GM18507 (cell line): ENCODE measurements around the gene NOX3.
"Not testable (repeated sequence)": the region's sequence is repeated elsewhere in the genome, so short reads cannot be mapped to it uniquely, and the experiment has no call there.

Experiments
- DNase-seq: peaks from one replicate; pipeline ENCODE4 v3.0.0; 2011; ENCODE audit warnings: low read depth; ENCODE audit not compliant: insufficient read length; ENCODE audit errors: extremely low spot score
- FAIRE-seq: peaks from 2 replicates; lab custom pipeline; 2011; peaks lifted over from hg19 to GRCh38; lab: Jason Lieb, UNC

NOX3 gene

DNA sequence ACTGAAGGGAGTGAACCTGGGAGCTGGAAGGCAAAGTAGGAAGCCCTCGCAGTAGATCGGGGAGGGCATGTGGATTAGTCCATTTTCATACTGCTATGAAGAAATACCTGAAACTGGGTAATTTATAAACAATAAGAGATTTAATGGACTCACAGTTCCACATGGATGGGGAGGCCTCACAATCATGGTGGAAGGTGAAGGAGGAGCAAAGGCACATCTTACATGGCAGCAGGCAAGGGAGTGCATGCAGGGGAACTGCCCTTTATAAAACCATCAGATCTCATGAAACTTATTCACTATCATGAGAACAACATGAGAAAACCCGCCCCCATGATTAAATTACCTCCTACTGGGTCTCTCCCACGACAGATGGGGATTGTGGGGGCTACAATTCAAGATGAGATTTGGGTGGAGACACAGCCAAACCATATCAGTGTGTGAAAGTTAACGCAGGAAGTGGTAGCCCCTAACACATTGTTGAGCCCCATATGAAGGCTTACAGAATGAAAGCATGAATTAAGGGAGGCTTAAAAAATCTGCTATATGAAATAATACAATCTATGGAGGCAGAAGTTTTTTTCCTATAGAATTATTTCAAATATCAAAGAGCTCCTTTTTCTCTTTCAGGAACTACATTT, 15.5 kb upstream of the NOX3 start:
- FAIRE-seq = not testable (repeated sequence)

DNA sequence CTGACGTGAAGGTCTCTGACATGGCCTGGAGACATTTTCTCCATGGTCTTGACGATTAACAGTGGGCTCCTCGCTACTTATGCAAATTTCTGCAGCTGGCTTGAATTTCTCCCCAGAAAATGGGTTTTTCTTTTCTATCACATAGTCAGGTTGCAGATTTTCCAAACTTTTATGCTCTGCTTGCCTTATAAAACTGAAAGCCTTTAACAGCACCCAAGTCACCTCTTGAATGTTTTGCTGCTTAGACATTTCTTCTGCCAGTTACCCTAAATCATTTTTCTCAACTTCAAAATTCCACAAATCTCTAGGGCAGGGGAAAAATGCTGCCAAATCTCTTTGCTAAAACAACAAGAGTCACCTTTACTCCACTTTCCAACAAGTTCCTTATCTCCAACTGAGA, 12.9 kb upstream of the NOX3 start:
- DNase-seq, FAIRE-seq: not testable (repeated sequence)

More for the DNA sequence above, 15.5 kb upstream of the NOX3 start:
- DNase-seq = not testable (repeated sequence)

DNA sequence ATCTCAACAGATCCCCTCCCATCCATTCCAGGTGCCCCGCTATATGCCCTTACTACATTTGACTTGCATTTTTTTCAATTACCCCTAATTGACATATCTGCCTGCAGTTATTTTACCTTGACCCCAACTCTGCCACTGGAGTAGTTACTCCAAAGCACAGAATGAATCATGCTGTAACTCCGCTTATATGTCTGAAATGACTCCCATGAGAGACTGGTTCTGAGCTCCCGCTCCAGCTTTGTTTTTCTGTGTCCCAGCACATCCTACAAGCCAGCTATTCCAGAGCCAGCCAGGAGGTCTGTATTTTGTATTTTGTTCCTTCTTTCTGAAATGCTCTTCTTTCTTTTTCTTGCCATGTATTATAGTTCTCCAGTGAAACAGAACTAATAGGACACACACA, 10.9 kb upstream of the NOX3 start:
- DNase-seq (no peak), FAIRE-seq (no peak)

DNA sequence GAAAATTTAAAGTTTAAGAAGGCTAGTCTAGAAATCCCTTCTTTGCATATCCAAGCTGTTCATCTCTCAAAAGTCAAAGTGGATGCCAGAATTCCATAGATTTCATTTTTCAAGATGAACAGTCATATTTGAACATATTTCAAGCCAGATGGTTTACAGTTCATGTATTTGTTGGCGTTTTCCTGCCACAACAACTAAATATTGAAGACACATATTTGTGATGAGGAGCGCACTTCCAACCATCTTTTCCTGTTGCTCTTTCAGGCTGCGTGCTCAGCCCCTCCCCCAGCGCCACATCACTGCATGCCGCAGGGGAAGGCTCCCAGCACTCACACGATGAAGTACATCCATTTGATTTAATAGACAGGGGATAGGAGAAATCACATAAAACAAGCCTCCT, 5.9 kb upstream of the NOX3 start:
- FAIRE-seq (no peak), DNase-seq (no peak)

DNA sequence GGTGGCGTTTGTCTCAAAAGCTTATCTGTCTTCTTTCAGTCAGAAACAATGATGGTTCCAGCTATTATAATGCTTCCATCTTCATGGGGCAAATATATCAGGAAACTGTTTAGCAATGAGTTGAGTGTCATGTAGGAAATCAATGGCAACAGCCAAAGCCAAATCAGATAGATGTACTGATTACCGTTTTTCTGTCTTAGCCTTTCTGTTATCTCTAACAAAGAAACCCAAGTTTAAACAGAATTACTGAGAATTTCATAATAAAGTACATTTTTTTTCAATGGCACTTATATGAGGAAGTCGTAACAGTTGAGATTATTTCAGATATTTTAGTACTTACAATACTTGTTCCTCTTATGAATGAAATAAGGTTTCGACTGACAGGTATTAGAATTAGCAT, 1.2 kb downstream of the NOX3 start:
- DNase-seq = no peak
- FAIRE-seq = no peak

DNA sequence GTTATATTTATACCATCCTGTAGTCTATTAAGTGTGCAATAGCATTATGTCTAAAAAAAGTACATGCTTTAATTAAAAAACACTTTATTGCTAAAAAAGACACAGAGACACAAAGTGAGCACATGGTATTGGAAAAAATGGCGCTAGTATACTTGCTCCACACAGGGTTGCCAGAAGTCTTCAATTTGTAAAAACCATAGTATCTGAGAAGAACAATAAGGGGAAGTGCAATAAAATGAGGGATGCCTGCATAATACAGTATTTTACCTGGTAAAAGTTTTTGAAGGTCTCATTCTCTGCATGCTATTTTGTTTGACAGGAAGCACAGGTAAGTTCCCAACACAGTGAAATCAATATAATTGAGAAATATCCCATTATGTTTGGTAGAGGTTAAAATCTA, 1.6 kb downstream of the NOX3 start:
- FAIRE-seq = no peak
- DNase-seq = no peak

DNA sequence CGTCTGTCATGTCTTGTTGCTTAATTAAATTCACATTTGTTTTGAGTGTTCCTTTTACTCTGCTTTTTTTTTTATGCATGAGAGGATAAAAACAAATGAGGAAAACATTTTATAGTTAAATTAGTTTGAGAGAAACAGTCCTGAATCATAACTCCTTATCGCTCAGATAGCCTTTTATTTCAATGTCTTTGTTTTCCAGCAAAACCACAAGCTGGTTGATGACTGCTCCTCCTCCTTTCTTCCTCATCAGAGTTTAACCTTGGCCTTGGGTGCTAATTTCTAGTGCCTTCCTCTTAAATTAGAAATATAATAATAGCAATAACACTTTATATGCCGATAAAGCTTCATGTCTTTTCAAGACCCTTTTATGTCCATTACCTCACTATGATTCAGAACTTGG, 3.1 kb downstream of the NOX3 start:
- no peak for FAIRE-seq
- DNase-seq = no peak

DNA sequence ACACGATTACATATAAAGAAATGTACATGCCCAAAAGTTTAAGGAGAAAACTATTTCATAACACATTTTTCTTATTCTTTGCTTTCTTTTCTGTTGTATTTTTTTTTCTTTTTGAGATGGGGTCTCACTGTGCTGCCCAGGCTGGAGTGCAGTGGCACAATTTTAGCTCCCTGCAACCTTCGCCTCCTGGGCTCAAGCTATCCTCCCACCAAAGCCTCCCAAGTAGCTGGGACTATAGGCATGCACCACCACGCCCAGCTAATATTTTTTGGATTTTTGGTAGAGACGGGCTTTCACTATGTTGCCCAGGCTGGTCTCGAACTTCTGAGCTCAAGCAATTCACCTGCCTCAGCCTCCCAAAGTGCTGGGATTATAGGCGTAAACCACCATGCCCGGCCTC, 4.1 kb downstream of the NOX3 start:
- FAIRE-seq, DNase-seq: not testable (repeated sequence)

DNA sequence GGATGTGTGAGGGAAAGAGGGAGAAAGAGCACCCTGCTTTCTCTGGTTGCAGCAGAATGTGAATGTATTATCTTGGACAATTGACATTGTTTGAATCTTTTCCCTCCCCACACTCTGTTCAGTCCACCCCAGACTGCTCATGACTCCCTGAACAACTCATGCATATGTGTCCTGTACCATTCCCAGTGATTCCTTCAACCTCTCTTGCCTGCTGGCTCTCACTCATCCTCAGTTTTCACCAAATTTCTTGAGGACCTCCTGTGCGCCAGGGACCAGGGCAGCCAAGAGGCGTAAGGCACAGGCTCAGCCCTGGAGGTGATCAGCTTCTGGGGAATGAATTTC, 5.4 kb downstream of the NOX3 start:
- no peak for DNase-seq
- no peak for FAIRE-seq

DNA sequence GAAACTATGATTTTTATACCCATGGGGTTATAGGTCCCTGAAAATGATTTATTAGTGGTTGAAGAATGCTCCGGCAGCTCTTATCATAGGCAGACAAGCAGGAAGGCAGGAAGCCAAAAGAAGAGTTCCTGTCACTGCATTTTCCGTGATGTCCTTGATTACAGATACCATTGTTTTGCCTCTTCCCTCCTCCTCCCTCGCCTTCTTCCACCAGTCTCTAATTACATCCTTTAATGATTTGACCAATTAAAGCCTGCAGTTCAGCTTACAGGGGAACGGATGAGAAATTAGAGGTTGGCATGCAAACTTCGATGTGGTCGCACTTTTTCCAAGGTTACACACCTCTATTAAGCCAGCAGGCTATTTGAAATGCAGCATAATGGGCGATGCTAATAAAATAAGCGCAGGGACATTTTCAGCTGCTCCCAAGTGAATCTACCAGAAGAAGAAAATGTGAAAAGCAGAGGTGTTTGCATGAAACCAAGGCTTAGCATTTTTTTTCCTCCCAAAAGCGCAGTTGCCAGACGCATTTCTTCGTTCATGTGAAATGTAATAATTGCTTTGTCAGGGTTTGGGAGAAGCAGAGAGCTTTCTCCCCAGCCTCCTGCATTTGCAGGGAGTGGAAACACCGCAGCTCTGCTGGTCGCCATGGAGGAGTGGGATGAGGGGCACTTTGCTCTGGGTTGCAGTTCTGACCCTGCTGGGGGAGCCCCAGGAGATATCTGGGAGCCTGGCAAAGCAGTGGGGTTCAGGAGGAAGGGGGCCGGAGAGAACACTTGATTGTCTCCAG, 6.0 kb downstream of the NOX3 start:
- DNase-seq = no peak
- no peak for FAIRE-seq

DNA sequence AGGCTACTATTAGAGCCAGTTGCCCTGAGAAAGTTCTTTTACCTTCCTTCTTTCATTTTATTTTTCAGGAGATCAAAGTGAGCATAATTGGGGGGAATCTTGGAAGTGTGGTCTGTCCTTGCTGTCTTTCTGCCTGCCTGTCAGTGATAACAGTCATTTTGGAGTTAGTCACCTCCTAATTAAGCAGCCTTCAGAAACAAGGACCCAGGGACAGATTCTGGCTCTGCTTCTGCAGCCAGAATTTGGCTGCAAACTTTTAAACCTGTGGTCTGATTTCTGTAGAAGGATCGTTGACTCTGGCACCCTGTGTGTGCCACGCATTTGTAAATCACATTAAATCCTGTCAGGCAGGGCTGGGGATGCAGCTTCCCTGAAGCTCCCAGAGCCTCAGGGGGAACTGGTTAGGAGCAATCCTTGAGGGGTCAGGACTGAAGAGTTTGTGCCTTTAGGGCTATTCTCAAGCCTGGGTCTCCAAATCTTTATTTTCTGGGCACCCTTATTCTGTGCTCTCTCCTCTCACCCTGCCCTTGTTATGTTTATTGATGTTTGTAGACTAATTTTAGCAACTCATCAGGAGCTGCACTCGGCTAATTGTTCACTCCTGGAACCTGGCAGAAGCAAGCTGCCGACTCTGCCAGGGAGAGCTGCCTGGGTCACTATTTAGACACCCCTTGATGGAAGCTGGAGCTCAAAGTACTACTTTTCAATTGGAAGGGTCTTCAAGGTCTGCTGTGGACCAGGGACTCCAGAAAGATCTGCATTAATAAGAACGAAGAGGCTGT, 6.8 kb downstream of the NOX3 start:
- no peak for DNase-seq
- FAIRE-seq = no peak

DNA sequence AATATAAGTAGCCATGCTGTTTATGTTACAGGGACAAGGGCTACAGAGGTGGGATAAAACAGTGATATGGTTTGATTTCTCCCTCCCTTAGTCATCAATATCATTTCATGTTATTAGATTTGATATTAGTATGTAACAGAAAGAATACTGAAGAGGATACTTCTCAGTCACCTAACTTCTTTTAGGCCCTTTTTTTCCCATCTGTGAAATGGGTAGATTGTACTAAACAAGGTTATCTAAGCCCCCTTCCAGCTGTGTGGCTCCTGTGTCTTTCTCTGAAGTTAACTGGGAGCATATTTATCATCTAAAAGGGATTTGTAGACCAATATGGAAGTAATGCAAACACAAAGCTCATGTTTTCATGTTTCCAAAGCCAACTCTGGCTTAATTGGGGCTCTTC, 7.7 kb downstream of the NOX3 start:
- DNase-seq (no peak), FAIRE-seq (no peak)

DNA sequence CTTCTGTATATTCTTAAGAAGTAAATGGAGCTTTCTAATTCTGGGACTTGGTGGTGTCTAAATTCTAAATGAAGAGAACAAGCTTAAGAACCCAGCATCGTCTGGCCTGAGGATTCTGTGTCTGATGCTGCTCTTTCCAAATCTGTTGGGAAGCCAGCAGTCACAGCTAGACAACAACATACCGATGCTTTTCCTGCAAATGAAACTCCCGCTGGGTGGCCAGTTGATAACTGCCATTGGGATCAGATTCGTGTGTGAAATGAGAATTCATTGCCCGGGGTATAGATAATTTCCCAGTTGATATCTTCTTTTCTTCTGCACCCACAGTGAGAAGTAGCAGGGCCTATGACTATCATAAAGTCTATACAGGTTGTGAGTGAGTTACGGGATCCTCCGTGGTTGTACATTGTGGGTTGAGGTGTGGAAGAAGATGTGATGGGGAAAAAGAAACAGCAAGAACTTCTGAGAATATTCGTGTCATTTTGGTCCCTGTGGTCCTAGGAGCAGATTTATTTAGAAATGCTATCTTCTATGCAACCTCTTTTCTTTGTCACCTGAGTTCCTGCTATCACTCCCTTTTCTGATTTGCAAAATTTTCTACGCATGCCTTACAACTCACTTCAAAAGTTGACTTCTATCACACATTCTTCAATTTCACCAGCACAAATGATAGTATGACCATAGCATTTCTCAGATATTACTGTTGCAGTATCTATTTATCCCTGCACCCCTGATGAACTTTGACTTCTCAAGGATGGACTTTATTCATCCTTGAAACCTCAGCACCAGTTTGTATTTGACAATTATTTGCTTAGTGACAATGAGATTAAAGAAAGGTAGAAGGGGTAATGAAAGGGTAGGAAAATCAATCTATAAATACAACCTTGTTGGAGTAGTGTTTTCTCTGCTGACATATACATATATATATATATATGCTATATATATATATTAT, 10.4 kb downstream of the NOX3 start:
- no peak for DNase-seq
- FAIRE-seq = no peak

DNA sequence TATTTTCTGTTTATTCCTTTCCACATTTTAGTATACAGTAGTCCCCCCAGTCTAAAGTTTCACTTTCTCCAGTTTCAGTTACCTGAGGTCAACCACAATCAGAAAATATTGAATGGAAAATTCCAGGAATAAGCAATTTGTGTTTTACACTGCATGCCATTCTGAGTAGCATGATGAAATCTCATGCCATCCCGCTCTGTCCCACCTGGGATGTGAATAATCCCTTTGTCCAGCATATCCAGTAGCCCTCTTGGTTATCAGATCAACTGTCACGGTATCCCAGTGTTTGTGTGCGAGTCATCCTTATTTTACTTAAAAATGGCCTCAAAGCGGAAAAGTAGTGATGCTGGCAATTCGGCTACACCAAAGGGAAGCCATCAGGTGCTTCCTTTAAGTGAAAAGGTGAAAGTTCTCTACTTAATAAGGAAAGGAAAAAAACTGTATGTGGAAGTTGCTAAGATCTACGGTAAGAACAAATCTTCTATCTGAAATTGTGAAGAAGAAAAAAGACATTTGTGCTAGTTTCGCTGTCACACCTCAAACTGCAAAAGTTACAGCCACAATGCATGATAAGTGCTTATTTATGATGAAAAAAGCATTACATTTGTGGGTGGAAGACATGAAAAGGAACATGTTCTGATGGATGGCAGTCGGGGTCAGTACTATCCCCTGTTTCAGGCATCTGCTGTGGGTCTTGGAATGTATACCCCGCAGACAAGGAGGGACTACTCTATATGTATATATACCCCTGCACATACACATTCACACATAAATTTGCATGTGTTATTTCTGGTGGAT, 11.3 kb downstream of the NOX3 start:
- no peak for DNase-seq
- no peak for FAIRE-seq

DNA sequence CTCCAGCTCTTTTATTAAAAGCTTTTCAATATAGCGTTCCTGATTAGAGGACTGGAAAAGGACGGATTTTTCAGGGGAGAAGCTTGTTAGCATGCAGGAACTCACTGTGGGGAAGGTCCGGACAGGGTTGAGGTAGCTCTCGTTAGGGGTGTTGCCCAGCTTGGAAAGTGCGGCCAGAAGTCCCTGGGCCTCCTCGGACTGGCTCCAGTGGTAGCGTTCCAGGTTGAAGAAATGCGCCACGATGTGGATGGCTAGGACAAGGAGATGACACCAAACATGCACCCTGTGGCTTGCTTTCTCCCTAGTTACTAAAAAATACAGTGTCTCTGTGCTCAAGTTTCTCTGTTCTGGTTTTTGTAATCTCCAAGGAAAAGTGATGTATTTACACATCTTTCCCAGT, 12.5 kb downstream of the NOX3 start:
- FAIRE-seq (no peak), DNase-seq (no peak)

DNA sequence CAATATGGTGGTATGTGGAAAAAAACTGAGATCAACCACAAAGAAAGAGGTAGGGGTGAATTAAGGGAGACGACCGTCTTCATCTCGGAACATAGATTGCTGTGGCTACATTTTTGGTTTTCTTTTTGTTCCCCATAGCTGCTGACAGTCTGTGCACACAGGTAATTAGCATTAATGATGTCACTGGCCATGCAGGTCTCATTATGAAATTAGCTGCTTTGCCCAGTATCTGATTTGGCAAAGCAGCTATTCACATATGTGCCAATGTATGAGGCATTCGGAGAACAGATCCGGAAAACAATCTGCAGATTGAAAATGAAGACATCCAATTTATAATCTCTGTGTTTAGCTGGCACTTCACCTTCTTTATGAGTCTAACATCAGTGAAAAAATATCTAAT, 13.1 kb downstream of the NOX3 start:
- no peak for DNase-seq
- FAIRE-seq = no peak

DNA sequence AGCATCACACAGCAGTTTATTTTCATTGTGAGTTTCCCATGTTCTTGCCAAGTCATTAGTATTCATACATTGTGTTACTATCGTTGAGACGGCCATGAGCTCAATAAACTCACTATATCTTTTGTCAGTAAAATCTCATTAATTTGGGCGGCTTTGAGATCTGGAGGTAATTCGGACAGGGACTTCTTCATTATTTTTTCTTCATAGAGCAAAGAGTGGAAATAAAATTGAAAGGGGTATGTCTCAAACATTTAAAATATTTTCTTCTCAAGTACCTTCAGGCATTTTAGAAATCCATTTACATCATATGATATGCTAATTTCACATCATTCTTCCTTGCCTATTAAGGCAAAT, 14.6 kb downstream of the NOX3 start:
- no peak for FAIRE-seq

DNA sequence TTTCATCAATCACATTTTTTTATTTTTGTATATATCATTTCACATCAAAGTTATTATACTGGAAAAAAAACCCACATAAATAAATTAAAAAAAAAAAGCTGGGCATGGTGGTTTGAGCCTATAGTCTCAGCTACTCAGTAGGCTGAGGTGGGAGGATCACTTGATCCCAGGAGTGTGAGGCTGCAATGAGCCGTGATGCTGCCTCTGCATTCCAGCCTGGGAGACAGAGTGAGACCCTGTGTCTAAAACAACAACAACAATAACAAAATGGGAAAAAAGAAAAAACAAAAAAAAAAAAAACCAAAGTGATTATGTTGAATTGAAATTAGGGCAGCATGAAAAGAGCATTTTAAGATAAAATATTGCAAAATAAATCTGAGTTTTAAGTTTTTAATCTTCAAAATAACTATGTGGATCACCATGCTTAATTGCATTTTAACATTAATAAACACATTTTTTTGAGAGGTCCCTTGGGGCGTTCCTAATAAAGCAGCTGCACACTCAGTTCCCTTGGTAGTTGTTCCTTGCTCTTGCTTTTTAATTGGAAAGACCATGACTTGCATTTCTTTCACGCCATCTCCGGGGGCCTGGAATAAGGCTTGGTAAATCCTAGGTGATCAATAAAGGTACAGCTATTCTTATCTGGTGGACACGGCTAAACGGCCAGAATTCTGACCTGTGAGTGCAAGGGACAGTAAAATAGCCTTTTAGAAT, 15.1 kb downstream of the NOX3 start:
- FAIRE-seq = no peak
- no peak for DNase-seq

More for the DNA sequence above, 14.6 kb downstream of the NOX3 start:
- DNase-seq = no peak
